Activated CD4-positive, alpha-beta T cell treated with anti-CD3 and anti-CD28 coated beads, Interleukin-2, Interleukin-6, amounts not matched to agents 100 ng/mL and 50 ng/mL, durations not matched to agents 16 hours and 8 hours (primary cell): ENCODE results near the gene NCKAP5.
"Not testable (repeated sequence)": the region's sequence is repeated elsewhere in the genome, so short reads cannot be mapped to it uniquely, and the experiment has no call there.

Experiments
- DNase-seq: peaks from one replicate; pipeline ENCODE4 v3.0.0-alpha.2; 2020

The NCKAP5 gene

DNA sequence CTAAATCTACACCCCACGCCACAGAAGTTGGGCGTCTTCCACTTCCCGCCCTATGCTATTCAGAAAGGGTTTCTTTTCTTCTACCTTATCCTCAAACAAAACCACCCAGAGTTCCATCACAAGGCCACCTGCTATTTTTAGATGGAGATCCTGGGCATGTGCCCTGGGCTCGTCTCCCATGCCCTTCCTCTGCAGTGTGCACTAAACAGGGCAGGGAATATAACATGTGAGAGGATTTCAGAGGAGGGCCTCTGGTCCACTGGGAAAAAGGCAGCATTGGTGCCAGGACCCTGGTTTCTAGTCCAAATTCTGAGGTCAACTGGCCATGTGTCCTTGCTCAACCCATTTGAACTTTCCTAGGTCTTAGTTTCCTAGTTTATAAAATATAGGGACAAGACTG lies 320.0 kb downstream of the NCKAP5 start:
- DNase-seq, result no peak

DNA sequence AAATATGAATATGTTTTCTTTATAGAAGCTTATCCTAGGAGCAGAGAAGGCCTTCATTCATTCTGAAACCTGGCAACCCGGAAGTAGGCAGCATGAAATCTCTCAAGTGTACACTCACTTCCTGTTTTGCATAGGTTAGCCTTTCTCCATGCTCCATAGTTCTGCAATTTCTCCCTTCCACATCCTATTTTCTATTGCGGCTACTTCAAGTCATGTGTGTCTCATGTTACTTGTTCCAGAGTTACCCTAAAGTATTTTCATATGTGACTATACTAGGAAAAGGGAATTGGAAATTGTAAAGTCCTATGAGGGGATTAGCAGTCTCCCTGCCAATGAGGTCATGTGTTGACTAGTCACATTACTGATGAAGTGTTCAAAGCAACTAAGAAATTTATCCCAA lies 320.6 kb downstream of the NCKAP5 start:
- no peak for DNase-seq

DNA sequence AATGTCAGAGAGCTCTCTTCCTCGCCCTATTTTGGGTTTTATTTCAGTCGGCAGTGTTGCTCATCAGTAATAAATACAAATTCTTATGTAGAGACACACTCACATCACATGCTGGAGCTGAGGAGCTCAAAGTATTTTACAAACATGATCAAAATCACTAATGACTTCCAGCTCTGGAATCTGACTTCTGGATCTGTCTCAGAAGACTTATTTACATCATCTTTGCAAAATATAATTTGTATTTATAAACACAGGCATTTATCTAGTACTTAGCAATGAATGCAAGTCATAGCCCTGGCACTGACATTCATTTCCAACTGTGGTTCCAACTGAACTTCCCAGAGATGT lies 327.1 kb downstream of the NCKAP5 start:
- no peak for DNase-seq

DNA sequence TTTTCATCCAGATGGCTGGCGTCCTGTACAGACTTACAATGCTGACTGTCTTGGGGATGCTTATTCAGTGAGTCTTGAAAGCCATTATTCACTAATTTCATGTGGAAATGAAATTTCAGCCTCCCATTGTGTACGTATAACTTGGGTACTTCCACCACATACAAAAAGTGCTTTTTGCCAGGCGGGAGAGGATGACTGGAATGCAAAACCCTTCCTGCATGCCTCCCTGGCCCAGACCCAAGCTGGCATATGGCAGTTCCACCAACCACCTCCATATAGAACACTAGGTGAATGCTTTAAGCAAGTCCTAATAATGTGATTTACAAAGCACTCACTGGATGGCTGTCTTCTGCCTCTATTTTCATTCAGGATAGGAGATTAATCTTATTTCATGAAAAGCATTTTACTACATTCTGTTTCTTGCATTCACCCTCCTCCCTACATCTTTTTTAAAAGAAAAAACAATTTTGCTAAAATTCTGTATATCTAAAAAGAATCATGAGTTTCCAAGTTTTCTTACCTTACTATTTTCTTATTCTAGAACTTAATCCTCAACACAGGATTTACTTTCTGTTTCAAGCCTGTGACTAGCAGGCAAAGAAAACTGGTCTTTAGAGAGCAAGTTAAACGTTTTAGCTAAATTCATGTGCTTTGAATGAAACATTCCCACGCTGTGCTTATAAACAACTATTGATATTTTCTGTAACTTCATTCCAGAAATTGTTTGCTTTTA lies 327.6 kb downstream of the NCKAP5 start:
- no peak for DNase-seq

DNA sequence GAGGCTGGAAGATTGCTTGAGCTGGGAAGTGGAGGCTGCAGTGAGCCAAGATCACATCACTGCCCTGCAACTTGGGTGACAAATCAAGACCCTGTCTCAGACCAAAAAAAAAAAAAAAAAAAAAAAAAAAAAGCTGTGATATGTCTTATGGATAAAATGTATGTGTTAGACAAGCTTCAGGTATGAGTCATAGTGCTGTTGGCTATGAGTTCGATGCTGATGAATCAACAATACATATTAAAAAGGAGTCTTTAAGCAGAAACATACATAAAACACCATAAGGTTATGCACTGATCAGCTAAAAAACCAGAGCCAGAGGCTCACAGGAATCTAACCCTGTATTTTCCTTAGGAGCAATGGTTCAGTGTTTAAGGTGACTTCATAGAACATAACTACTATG lies 332.3 kb downstream of the NCKAP5 start:
- no peak for DNase-seq

DNA sequence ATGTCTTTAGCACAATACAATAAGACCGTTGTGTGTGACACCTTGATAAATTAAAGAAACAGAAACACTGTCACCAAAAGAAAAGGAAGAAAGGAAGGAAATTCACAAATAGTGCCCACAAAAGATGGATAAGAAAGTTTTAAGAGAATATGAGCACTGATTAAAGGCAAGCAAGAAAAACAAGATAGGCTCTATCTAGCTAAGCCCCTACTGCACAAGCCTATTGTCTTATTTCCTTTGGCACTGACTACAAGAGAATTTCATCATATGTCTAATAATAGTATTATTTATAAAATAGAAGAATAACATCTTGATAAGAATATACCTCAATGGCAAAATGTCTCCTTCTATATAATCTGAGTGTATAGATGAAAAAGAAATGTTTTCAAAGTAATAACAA lies 335.7 kb downstream of the NCKAP5 start:
- DNase-seq, result no peak

DNA sequence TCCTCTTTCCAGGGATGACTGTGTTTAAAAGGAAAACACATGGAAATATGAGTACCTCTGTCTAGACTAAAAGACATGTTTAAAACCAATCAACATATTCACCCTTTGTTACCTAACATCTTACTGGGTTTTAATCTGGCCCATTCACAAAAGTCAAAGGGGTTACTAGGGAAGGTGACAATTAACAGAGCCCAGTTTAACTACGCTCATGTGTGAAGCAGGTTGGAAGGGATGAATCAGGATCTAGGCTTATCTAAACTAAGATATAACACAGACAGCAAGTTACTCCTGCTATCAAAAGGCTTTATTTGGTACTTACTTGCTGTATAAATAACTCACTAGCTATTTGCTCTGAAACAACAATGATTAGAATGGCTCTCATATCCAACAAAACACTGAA lies 337.0 kb downstream of the NCKAP5 start:
- no peak for DNase-seq

DNA sequence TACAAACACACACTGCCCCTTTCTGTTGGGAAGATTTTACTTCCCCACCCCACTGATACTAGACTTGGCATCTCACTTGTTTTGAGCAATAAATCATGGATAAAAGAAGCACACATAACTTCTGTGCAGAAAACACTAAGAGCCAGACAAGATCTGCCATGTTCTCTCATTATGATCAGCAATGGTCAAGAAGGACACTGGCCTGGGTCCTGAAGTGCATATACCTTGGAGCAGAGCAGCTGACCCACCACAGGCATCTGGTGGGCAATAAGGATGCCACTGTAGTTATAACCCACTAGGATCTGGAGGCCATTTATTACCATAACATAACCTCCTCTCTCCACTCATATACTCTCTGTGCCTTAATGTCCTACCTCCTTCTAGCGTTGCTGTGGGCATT lies 338.3 kb downstream of the NCKAP5 start:
- DNase-seq, result no peak

DNA sequence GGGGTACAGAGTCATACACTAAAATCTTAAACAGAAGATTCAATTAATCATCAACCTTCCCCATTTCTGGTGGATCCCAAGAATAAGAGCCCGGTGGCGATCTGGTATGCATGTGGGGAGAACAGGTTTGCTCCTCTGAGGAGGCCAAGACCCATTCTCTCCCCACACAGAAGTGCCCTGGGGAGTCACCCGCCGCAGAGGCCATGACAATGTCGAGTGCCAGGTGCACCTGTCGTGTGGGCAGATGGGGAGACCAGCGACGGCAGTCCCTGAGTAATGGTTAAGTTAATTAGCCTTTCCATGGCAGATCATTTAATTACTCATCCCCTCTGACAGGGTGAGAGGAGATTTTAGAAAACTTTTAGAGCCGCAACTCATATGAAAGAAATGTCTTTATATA lies 345.0 kb downstream of the NCKAP5 start:
- DNase-seq, result no peak

DNA sequence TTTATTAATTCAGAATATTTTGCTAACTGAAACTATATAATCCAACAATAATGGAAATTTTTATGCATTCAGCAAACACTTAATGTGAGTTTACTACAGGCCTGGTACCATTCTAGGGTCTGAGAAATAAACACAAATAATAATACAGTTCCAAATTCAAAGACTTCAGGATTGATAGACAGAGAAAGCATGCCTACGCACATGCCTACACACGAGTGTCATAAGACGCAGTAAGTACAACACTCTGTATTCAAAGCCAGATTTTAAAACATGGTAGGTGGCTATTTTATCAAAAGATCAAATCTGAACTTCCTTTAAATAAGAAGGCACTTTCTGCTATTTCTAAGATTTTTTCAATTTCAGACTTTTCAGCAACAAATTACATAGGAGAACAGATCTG lies 346.9 kb downstream of the NCKAP5 start:
- DNase-seq, result no peak

DNA sequence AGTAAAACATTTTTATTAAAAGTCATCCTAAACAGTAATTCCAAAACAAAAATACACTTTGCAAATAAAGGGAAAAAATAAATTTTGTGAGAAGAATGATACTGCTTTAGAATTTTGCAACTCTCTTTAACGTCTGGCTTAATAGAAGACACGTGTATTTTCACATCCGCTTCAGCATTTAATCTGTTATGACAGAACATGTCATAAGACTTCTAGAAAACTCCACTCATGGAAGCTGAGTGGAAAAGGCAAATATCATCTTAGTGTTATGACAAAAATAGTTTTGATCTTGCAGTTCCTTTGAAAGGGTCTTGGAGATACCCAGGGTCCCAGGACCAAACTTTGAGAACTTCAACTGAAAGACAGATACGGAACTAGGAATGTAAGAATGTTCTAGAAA lies 350.1 kb downstream of the NCKAP5 start:
- no peak for DNase-seq

DNA sequence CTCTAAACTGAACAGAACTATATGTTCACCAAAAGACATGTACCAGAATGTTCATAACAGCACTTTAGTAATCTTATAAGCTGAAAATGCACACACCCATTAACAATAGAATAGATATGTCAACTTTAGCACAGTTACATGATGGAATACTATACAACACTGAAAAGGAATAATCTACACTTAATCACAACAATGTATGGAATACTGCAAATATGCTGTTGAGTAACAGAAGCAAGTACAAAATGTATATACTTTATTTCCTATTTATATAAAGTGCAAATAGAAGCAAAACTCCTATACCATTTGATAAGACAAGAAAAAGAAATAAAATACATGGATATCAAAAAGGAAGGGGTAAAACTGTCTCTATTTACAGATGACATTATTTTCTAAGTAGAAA lies 352.8 kb downstream of the NCKAP5 start:
- no peak for DNase-seq

DNA sequence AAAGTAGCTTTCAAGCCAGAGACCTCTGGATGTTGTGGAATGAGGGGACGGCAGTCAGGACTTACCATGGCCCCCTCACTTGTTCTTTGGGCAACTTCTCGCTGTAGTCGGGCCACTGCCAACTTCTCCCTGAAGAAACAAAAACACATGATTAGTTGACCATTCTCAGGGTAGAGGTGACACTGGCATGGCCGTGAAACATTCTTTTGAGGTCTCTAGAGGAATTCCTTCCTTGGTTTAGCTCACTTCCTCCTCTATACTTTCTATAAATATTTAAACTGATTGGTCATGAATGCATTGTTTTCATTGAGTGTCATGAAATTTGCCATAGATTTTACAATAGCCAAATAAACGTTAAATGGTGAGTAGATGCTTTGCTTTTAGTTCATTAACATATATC lies 354.6 kb downstream of the NCKAP5 start:
- no peak for DNase-seq

DNA sequence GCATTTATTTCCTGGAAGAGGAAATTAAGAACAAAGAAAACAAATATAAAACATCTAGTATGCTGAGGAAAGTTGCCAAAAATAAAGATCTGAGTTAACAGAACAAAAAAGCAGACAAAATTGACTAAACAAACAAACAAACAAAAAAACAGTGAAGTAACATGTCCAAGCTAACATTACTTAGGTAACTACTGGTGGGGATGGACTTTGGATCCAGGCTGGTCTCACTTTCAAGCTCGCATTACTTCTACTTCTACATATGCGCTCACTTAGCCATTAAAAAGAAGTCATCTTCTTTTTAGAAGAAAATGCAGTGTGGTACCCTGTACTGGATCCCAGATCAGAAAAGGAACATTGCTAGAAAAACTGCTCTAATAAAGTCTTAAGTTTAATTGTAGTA lies 358.9 kb downstream of the NCKAP5 start:
- DNase-seq, result no peak

DNA sequence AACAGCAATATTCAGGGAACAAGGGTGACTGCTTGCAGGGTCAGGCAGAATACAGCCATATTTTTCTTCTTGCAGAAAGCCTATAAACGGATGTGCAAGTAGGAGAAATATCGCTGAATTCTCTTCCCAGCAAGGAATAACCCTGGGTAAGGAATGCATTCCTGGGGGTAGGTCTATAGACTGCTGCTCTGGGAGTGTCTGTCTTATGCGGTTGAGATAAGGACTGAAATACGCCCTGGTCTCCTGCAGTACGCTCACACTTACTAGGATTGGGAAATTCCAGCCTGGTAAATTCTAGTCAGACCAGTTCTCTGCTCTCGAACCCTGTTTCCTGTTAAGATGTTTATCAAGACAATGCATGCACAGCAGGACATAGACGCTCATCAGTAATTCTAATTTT lies 361.6 kb downstream of the NCKAP5 start:
- DNase-seq, result not testable (repeated sequence)

DNA sequence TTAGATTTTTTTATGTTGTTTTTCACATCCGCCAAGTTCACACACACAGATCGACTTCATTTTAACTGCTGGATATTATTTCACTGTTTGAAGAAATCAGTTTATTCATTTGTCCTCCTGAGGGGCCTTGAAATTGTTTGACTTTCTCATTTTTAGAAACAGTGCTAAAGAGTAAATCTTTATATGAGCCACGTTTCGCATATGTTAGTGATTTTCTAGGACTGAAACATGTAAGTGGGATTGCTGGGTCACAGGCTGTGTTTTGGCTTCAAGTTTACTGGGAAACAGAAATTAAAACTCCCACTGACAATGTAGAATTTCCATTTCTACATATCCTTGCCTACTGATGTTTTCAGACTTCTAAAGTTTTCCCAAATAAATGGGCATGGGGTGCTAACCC lies 363.8 kb downstream of the NCKAP5 start:
- DNase-seq, result no peak

DNA sequence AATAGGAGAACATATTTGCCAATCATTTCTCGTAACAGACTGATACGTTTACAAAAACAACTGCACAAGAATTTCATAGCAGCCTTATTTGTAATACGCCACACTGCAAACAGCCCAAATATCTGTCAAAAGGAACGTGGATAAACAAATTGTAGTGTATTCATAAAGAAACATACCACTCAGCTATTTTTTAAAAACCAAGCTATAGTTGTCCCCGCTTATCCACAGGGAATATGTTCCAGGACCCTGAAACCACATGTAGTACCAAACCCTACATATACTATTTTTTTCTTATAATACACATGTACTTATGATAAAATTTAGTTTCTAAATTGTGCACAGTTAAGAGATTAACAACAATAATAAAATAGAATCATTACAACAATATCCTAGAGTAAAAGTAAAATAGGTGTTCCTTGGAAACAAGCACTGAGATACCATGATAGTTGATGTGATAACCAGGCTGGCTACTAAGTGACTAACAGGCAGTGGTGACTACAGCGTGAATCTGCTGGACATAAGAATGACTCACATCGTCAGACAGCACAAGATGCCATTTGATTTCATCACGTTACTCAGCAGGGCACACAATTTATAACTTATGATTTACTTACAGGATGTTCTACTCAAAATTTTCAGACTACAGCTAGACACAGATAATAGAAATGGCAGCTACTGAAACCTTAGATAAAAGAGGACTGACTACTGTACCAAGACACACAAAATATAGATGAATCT lies 367.4 kb downstream of the NCKAP5 start:
- no peak for DNase-seq

DNA sequence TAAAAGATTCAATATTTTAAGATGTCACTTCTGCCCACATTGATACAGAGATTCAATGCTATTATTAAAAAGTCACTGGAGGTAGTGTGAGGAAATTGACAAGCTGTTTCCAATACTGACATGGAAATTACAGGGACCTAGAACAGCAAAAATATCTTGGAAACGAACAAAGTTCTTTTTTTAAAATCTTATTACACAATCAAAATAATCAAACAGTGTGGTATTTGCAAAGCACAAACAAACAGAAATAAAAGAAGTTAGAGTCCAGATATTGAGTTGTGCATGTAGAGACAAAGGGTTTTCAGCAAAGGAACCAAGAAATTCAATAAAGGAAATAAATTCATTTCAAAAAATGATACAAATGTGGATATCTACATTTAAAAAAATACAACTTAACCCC lies 369.6 kb downstream of the NCKAP5 start:
- DNase-seq, result no peak

DNA sequence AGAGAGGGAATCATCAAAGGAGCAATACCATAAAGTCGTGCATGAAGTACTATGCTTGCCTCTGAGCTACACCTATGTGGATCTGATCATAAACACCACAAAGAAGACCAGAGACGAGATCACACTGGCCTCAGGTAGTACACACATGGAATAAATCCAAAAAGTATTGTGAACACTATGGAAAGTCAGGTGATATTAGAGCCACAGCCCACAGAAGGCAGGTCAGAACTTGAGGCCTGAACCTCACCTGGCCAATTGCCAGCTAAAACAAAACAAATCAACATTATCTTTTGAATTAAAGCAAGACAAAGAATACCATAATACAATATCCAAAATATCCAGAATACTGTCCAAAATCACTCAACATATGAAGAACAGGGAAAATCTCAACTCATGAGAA lies 371.1 kb downstream of the NCKAP5 start:
- no peak for DNase-seq

DNA sequence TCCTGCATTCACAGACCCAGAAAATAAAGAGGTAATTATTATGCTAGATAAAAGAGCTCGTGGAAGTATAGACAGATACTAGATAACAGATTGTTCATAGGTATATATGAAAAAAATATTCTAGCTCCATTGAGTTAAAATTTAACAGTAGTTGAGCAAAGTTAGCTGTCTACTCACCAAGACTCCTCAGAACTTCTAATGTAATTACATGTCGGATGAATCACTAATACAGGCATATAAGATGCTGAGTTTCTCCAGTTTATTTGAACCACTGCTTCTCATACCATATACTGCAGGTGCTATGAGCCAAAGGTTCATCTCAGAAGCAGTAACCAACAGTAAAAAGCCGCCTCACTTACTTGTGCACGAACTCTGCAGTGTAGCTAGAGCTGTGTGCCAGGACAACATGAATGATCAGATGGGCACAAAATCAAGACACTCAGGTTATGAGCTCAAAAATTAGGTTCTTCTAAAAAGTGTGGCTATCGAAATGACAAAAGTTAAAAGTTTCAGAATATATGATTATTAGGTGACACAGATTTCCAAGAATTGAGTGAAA lies 373.4 kb downstream of the NCKAP5 start:
- no peak for DNase-seq

DNA sequence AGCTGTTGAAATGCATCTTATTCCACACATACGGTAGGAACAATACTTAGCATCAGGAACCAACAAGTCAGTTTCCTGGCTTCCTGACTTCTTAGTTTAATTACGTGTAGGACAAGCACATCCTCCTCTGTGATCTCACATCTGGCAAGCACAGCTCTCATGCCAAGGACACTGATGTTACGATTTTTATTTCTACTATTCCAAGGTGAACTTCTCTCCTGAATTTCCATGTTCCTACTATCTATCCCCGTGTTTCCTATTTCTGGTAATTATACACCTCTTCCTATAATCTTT lies 374.0 kb downstream of the NCKAP5 start:
- no peak for DNase-seq

DNA sequence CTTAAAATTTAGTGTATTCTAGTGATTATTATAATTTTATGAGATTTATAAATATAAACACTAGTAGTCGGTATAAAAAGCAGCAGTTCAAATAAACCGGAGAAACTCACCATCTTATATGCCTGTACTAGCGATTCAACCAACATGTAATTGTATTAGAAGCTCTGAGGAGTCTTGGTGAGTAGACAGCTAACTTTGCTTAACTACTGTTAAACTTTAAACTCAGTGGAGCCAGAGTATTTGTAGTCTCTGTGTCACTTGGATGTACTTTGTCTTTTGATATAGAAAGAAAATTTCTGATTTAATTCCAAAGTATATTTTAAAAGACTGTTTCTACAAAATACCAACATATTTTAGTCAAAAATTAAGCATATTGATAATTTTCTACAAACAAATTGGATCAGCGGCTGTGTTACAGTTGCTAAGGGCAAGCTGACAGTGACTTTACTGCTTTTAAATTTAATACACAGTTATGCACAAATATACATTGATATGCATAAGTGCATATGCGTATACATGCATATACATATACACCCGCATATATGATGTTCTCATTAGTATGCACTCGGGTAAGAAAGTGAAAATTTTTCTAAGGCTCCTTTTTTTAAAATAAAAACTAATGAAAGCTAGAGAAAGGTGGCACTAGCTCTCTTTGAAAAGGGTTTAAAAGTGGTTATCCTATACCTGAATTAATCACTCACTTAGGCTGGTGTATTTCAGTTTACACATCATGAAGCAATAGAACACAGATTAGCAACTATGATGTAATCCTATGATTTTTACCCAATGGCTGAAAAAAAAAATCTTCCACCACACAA lies 374.5 kb downstream of the NCKAP5 start:
- DNase-seq, result no peak

DNA sequence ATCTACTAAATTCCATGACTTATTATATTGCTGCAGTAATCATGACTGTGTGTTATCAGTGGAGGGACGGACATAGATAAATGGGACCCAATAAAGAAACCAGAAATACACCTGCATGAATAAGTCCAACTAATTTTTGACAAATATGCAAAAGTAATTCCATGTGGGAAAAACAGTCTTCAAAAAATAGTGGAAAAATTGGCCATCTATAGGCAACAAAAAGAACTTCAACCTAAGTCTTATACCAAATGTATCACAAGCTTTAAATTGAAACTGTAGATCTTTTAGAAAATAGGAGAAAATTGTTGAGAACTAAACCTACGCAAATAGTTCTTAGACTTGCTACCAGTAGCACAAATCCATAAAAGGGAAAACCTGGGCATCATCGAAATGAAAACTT lies 376.2 kb downstream of the NCKAP5 start:
- no peak for DNase-seq

DNA sequence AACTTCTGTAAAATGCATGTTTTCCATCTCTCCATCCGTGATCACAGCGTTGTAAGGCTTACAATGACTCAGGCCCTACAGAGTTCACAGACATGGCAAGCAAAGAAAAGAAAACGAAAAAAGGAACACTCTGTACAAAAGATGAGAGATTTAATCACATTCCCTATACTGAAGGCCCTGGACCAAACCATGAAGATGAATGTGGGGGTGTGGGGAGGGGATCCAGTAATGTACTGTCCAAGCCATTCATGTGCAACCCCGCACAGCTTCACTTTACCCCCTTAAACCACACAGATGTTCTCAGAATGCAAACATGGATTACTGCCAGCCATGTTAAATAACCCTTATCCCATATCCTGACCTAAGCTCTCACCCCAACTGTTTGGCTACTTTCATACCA lies 391.1 kb downstream of the NCKAP5 start:
- no peak for DNase-seq
